ENCODE data around the gene MMP25. TPM values are rescaled to one million over a fixed set of nuclear protein-coding genes. Genes with fewer than 3 reads are reported as not detected.

Gene MMP25
- total and polyA plus RNA-seq, 9 of the 15 experiments (the other 6 are each of a cell fraction or from before 2014, with no cell fraction given), result 0.03 to 0.04 TPM; not detected in 7

DNA sequence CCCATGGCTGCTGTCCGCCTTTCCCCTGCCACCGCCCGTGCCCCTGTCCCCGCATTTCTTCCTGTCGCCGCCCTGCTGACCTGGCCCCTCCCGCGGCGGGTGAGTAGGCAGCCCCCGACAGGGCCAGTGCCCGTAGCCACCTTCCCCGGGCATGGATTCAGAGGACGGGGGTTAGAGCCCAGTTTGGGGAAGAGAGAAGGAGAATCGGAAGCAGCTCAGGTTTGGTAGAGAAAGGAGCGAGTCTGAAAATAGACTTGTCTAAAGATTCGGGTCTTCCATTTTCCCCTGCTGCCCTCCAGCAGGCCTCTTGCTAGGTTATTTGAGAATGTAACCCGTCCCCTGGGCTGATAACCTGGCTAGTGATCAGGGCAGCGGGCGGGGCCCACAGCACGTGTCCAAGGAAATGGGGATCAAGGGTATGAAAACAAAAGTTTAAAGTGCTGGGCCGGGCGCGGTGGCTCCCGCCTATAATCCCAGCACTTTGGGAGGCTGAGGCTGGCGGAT, 41.5 kb upstream of the MMP25 start (continued):
- TF ChIP-seq ZBTB40 (IDR thresholded peaks at IDR 0.05) (0 out of 2 replicates have a peak, but pooled peaks have one; percentile 14), ZBTB40 (CRISPR knock-in tag; IDR thresholded peaks at IDR 0.05) (no peak), RERE (CRISPR knock-in tag; IDR thresholded peaks at IDR 0.05; ENCODE audit: borderline replicate concordance) (no peak), KLF13 (tag; IDR thresholded peaks at IDR 0.05; ENCODE audit: borderline replicate concordance, low read depth) (no peak), TGIF2 (CRISPR knock-in tag; IDR thresholded peaks at IDR 0.05) (no peak), TCF3 (CRISPR knock-in tag; IDR thresholded peaks at IDR 0.05) (peak; percentile 14; the same call in 1 of the 2 replicates), NFE2 (IDR thresholded peaks at IDR 0.05; ENCODE audit: low read depth) (peak; percentile 51)
- TF ChIP-seq, protein P1, sequence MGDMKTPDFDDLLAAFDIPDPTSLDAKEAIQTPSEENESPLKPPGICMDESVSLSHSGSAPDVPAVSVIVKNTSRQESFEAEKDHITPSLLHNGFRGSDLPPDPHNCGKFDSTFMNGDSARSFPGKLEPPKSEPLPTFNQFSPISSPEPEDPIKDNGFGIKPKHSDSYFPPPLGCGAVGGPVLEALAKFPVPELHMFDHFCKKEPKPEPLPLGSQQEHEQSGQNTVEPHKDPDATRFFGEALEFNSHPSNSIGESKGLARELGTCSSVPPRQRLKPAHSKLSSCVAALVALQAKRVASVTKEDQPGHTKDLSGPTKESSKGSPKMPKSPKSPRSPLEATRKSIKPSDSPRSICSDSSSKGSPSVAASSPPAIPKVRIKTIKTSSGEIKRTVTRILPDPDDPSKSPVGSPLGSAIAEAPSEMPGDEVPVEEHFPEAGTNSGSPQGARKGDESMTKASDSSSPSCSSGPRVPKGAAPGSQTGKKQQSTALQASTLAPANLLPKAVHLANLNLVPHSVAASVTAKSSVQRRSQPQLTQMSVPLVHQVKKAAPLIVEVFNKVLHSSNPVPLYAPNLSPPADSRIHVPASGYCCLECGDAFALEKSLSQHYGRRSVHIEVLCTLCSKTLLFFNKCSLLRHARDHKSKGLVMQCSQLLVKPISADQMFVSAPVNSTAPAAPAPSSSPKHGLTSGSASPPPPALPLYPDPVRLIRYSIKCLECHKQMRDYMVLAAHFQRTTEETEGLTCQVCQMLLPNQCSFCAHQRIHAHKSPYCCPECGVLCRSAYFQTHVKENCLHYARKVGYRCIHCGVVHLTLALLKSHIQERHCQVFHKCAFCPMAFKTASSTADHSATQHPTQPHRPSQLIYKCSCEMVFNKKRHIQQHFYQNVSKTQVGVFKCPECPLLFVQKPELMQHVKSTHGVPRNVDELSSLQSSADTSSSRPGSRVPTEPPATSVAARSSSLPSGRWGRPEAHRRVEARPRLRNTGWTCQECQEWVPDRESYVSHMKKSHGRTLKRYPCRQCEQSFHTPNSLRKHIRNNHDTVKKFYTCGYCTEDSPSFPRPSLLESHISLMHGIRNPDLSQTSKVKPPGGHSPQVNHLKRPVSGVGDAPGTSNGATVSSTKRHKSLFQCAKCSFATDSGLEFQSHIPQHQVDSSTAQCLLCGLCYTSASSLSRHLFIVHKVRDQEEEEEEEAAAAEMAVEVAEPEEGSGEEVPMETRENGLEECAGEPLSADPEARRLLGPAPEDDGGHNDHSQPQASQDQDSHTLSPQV (IDR thresholded peaks at IDR 0.05), result peak; percentile 56

All from K562 (cell line).